GM18861 (cell line): ENCODE measurements around the gene AASS.

Source experiments
- ATAC-seq: cut with Tn5 transposase; IDR thresholded peaks from one replicate; pipeline ENCODE4 v1.9.1; 2021; ENCODE audit not compliant: unreplicated experiment

The AASS gene

DNA sequence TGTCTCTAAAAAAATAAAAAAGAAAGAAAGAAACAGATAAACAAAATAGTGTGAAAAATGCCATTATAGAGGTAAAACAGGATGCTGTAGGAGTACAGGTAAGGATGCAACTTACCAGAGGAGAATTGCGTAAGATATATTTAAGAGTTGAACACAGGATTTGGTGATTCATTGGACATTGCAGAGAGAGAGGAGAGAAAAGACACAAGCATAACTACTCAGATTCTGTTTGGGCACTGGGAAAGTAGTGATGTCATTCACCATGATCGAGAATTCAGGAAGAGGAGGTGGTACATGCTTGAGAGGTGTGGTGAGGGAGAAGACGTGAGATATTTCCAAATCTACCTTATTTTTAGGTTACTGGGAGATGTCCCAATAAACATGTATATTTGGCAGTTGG, 97.6 kb downstream of the AASS start:
- no peak for ATAC-seq

DNA sequence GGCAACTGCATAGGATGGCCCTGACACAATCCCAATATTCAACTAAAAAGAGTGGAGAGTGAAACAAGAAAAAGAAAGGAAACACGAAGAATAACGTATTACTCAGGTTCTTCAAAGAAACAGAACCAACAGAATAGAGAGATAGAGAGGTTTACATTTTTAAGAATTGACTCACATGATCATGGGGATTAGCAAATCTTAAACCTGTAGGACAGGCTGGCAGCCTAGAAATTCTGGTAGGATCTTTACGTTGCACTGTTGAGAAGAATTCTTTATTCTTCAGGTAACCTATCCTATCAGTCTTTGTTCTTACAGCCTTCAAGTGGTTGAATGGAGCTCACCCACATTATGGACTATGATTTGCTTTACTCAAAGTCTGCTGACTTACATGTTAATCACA, 103.9 kb downstream of the AASS start:
- no peak for ATAC-seq

DNA sequence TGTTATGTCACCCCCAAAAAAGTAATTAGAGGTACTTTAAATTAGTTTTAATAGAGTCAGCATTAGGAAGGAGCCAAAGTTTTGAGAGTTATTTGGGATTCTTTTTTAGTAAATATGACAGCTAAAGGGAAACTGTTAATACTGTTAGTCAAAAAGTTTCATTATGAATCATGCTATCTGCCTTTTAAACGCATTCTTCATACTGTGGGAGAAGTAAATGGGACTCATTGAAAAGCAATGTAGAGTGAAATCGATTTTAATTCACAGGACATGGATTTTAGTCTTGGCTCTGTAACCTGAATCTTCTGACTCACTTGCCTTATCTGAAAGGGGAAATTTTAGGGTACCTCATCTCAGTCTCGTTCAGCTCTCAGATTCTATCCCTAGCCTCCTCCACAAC, 105.1 kb downstream of the AASS start:
- ATAC-seq = no peak

DNA sequence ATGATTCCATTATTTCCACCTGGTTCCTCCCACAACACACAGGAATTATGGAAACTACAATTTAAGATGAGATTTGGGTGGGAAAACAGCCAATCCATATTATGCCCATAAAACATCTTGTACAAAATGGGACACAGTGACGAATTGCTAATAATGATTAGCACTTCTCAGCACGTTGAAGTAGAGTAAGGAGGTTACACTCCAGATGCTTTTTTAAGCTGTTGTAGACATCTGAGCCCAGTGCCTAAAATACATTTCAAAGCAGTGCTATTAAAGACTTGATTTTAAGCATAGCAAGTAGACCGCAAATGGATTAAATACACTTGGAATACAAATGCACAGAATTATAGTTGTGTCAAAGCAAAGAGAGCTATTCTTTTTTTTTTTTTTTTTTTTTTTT, 105.9 kb downstream of the AASS start:
- ATAC-seq = no peak

DNA sequence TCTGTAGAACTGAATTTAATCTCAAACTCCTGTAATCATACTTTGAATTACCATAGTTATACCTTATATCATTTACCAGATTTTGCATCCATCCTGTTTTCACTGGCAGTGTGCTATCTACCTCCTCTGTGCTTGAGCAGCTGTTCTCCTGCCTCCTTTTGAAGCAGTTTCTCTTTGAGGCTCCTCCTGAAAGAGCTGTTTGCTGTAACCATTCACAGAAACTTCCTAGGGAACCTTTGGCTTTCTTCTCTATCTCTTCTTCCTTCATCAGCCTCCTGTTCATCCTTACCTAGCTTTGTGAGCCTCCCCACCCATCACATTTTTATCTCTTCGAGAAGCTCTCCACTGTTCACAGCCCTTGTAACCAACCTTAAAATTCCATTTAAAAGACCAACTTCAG, 108.2 kb downstream of the AASS start:
- no peak for ATAC-seq

DNA sequence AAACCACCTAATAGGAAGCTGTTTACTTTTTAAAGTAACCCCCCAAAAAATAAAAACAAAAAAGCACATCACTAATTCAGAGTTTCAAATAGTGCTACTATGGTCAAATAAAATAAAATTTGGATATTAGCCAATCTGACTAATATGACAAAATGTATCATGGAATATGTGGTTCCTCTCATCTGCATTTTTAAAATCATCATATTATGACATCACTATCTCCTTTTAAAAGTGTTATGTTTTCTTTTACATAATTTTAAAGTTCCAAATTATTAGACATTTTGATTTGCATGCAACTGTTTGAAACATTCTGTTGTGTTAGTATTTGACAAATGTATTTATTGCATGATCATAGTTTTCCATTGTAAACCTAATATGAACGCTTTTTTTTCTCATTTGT, 110.4 kb downstream of the AASS start:
- no peak for ATAC-seq

DNA sequence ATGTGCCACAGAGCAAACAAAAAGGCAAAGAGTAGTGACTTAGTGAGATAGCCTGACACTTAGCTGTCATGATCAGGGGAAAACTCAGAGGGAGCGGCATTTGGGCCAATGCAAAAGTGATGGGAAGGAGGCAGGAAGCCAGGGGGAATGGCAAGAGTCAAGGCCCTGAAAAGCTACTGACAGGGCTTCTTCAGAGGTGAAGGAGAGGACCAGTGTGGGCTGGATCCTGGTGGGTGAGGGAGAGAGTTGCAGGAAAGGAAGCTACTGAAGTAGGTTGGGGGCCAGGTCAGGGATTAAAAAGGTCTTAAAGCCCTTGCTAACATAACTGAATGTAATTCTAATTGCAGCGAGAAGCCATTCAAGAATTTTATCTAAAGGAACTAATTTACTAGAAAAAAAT, 117.0 kb downstream of the AASS start:
- no peak for ATAC-seq
